ENCODE results near the gene GRK7.

DNA sequence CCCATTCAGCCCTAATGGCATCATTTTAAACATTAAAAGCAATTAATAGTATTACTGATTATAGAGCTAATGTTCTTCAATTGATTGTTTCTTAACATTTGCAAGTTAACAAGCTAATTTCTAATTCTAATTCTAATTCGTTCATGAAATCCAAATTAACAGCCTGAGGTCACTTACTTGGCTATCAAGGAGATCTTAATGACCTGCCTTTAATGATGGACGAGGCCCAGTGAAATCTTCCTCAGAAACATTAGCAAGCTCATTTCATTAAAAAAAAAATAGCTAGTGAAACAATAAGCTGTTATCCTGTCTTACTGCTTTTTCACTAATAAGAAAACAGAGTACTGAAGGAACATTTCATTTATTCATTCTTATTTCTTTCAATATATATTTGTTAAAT lies 40.6 kb upstream of the GRK7 start:
- TF ChIP-seq POLR2A (IDR thresholded peaks at IDR 0.05; ENCODE audit: borderline replicate concordance, extremely low read depth, insufficient read depth, insufficient read length) (no peak), CTCF (IDR thresholded peaks at IDR 0.05 in 2 of 3, conservative IDR thresholded peaks at IDR 0.05 in 1 of 3; ENCODE audit: borderline replicate concordance in 1 of 3, insufficient read depth in 1 of 3, low read depth in 2 of 3, low read length in 2 of 3) (no peak), POLR2AphosphoS5 (IDR thresholded peaks at IDR 0.05; ENCODE audit: low read depth, low read length) (no peak), MAX (IDR thresholded peaks at IDR 0.05) (no peak), CBX3 (IDR thresholded peaks at IDR 0.05; ENCODE audit: low read depth) (no peak), EZH2 (IDR thresholded peaks at IDR 0.05) (no peak), YY1 (IDR thresholded peaks at IDR 0.05; ENCODE audit: extremely low read depth, insufficient replicate concordance, low read depth, low read length) (no peak), ATF3 (IDR thresholded peaks at IDR 0.05) (no peak), TCF7L2 (IDR thresholded peaks at IDR 0.05; ENCODE audit: borderline replicate concordance, extremely low read depth, insufficient read depth, insufficient read length) (no peak), EGR1 (IDR thresholded peaks at IDR 0.05; ENCODE audit: low read depth) (no peak), RAD21 (IDR thresholded peaks at IDR 0.05; ENCODE audit: low read depth) (no peak), REST (IDR thresholded peaks at IDR 0.05; ENCODE audit: low read depth) (no peak), EZH2phosphoT487 (IDR thresholded peaks at IDR 0.05; ENCODE audit: borderline replicate concordance) (no peak)
- TF ChIP-seq, protein P1, sequence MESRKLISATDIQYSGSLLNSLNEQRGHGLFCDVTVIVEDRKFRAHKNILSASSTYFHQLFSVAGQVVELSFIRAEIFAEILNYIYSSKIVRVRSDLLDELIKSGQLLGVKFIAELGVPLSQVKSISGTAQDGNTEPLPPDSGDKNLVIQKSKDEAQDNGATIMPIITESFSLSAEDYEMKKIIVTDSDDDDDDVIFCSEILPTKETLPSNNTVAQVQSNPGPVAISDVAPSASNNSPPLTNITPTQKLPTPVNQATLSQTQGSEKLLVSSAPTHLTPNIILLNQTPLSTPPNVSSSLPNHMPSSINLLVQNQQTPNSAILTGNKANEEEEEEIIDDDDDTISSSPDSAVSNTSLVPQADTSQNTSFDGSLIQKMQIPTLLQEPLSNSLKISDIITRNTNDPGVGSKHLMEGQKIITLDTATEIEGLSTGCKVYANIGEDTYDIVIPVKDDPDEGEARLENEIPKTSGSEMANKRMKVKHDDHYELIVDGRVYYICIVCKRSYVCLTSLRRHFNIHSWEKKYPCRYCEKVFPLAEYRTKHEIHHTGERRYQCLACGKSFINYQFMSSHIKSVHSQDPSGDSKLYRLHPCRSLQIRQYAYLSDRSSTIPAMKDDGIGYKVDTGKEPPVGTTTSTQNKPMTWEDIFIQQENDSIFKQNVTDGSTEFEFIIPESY (IDR thresholded peaks at IDR 0.05; ENCODE audit: extremely low read depth, insufficient replicate concordance, low read length) = no peak
